PC-9 (cell line): ENCODE results near the gene UPB1.

Experiments used
- CTCF ChIP-seq: fragments of 200-600 bp; sonication (generic); conservative IDR thresholded peaks from 2 replicates; pipeline ENCODE4 v1.6.1; 2017; ENCODE audit warnings: mixed run types, antibody characterized with exemption, mild to moderate bottlenecking, moderate library complexity
- EZH2 ChIP-seq: fragments of 200-600 bp; sonication (generic); IDR thresholded peaks from 2 replicates; pipeline ENCODE4 v1.8.0; 2017; ENCODE audit warnings: antibody characterized with exemption, low read depth

- no peak for TF ChIP-seq CTCF
- no peak for TF ChIP-seq EZH2
Measured at GRCh38 chr22:24507716-24508115, 12.6 kb downstream of the UPB1 start.
